Measurements from ENCODE around the gene ARHGEF2. TPM values are rescaled to one million over a fixed set of nuclear protein-coding genes. Genes with fewer than 3 reads are reported as not detected.

Gene ARHGEF2
- total RNA-seq, 4 donors from 2014 or later, result 13.6 to 27.3 (median 26.4) TPM

- Histone ChIP-seq H3K4me3 (no peak overlapping the region), H3K9me3 (no peaks in the 10 kb centered on the region), H3K27me3 (no peaks in the 10 kb centered on the region), H3K27ac (no peak overlapping the region), H3K4me1 (no peaks in the 10 kb centered on the region), H3K36me3 (no peaks in the 10 kb centered on the region)
- intact Hi-C loops (cut with DNase I; ENCODE audit: low total_unique reads) (no loop called here), in situ Hi-C loops (cut with MboI; ENCODE audit: low sequenced_read_pairs in 4 of 4) (no loop called here)
- no peak for ATAC-seq
- no peak for DNase-seq
- TF ChIP-seq, protein P1, sequence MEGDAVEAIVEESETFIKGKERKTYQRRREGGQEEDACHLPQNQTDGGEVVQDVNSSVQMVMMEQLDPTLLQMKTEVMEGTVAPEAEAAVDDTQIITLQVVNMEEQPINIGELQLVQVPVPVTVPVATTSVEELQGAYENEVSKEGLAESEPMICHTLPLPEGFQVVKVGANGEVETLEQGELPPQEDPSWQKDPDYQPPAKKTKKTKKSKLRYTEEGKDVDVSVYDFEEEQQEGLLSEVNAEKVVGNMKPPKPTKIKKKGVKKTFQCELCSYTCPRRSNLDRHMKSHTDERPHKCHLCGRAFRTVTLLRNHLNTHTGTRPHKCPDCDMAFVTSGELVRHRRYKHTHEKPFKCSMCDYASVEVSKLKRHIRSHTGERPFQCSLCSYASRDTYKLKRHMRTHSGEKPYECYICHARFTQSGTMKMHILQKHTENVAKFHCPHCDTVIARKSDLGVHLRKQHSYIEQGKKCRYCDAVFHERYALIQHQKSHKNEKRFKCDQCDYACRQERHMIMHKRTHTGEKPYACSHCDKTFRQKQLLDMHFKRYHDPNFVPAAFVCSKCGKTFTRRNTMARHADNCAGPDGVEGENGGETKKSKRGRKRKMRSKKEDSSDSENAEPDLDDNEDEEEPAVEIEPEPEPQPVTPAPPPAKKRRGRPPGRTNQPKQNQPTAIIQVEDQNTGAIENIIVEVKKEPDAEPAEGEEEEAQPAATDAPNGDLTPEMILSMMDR (IDR thresholded peaks at IDR 0.05 in 4 of 5, conservative IDR thresholded peaks at IDR 0.05 in 1 of 5), result no peak
- TF ChIP-seq POLR2A (IDR thresholded peaks at IDR 0.05), result no peak
Measured at GRCh38 chr1:155999964-156000363, 21.6 kb upstream of the ARHGEF2 start.

DNA sequence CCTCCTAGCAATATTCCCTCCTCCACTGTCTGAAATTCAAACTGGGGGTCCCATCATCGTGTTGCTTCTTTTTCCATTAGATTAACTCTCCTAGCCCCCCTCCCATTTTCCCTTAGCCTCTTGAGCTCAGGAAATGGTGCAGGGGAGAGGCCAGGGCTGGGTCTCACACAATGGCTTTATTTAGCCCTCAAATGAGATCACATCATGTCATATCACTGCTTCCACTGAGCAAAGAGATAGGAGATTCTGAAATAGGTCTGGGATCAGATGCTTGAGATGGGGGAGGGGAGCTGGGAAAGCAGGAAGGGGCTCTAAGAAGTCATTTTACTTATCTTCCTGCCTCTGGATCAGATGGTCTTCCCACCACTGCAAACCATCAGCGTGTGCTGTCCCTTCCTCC, 17.8 kb upstream of the ARHGEF2 start:
- Histone ChIP-seq H3K36me3 (no peaks in the 10 kb centered on the region), H3K4me3 (no peak overlapping the region), H3K27me3 (no peaks in the 10 kb centered on the region), H3K27ac (no peak overlapping the region), H3K4me1 (no peaks in the 10 kb centered on the region), H3K9me3 (no peaks in the 10 kb centered on the region)
- DNase-seq, result no peak
- TF ChIP-seq POLR2A (IDR thresholded peaks at IDR 0.05), result no peak
- TF ChIP-seq, protein P1 (IDR thresholded peaks at IDR 0.05 in 4 of 5, conservative IDR thresholded peaks at IDR 0.05 in 1 of 5), result no peak
- in situ Hi-C loops (cut with MboI; ENCODE audit: low sequenced_read_pairs in 4 of 4), result no loop called here
- intact Hi-C loops (cut with DNase I; ENCODE audit: low total_unique reads), result no loop called here
- no peak for ATAC-seq

DNA sequence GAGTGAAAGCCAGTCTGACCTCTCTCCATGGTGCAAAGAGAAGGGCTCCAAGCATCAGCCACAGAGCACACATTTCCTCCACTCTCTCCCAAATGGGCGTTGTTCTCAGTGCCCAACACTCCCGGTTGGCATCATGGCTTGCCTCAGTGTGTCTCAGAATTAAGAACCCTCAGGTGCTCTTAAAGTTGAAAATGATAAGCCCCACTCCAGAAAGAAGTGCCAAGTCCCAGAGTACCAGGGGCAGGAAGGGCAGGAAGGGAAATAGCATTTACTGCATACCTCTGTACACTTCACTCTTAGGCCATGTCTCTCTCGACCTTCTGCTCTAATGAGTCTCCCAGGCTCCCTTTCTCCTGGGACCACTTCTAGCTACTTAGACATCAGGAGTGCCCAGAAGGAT, 15.2 kb upstream of the ARHGEF2 start:
- in situ Hi-C loops (cut with MboI; ENCODE audit: low sequenced_read_pairs in 4 of 4), result loop anchor here in 2 of 4 donors (5.0 kb wide), 1 partner anchor 56 kb away; no protein-coding TSS in a partner anchor
- Histone ChIP-seq H3K9me3 (no peaks in the 10 kb centered on the region), H3K27ac (no peak overlapping the region), H3K27me3 (no peaks in the 10 kb centered on the region), H3K36me3 (no peaks in the 10 kb centered on the region), H3K4me1 (peaks cover 3 to 5% of the 10 kb centered on the region in 2 donors), H3K4me3 (no peak overlapping the region)
- TF ChIP-seq POLR2A (IDR thresholded peaks at IDR 0.05), result no peak
- TF ChIP-seq, protein P1 (IDR thresholded peaks at IDR 0.05 in 4 of 5, conservative IDR thresholded peaks at IDR 0.05 in 1 of 5), result no peak
- DNase-seq (no peak), ATAC-seq (no peak)
- intact Hi-C loops (cut with DNase I; ENCODE audit: low total_unique reads), result no loop called here

DNA sequence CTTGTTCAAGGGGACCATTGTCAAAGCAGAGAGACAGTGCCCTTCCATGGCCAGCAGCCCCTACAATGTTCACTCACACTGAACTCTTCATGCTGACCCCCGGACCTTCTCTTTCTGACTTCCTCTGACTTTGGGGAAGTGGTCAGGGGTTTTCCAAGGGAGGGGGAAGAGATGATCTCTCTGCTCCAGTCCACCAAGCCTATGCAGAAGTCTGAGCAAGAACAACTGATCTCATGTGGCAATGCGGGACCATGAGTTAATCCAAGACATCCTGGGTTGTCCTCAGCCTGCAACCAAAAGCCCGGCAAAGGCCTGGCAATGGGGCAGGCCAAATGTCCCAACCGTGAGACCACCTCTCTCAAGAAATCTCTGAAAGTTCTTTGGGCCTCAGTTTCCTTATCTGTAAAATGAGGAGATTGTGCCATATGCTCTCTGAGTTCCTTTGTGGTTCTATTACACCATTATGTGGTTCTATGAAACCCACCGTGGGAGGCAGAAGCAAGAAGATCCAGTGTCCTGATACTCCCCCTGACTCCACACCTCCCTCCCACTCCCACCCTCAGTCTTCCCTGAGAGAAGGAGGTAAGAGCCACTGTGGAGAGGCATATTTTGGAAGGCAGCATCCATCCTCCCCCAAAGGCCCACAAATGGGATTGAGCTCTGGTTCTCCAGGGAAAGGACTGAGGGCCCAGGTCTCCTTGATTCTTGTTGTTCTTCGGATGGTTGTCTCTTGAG, 11.8 kb upstream of the ARHGEF2 start:
- H3K4me1 ChIP-seq, result peaks cover 3 to 7% of the 10 kb centered on the region in 2 donors
- DNase-seq (no peak), ATAC-seq (no peak)
- no peak for TF ChIP-seq POLR2A (IDR thresholded peaks at IDR 0.05)
- TF ChIP-seq, protein P1 (IDR thresholded peaks at IDR 0.05 in 4 of 5, conservative IDR thresholded peaks at IDR 0.05 in 1 of 5), result no peak
- no peaks in the 10 kb centered on the region for H3K27me3 ChIP-seq
- intact Hi-C loops (cut with DNase I; ENCODE audit: low total_unique reads) (no loop called here), in situ Hi-C loops (cut with MboI; ENCODE audit: low sequenced_read_pairs in 4 of 4) (loop anchor here in 2 of 4 donors (5.0 kb wide), 1 partner anchor 53 kb away; no protein-coding TSS in a partner anchor)
- no peaks in the 10 kb centered on the region for H3K9me3 ChIP-seq
- H3K36me3 ChIP-seq, result no peaks in the 10 kb centered on the region
- no peak overlapping the region for H3K4me3 ChIP-seq
- H3K27ac ChIP-seq, result no peak overlapping the region
